ENCODE measurements around the gene ADAMTS2. TPM values are rescaled to one million over a fixed set of nuclear protein-coding genes. Genes with fewer than 3 reads are reported as not detected.
A peak's percentile ranks its signal among the peaks of the same experiment; 100 is the strongest.

The ADAMTS2 gene
- total and polyA plus RNA-seq, 5 donors from 2014 or later, result 0.03 TPM; not detected in 4

DNA sequence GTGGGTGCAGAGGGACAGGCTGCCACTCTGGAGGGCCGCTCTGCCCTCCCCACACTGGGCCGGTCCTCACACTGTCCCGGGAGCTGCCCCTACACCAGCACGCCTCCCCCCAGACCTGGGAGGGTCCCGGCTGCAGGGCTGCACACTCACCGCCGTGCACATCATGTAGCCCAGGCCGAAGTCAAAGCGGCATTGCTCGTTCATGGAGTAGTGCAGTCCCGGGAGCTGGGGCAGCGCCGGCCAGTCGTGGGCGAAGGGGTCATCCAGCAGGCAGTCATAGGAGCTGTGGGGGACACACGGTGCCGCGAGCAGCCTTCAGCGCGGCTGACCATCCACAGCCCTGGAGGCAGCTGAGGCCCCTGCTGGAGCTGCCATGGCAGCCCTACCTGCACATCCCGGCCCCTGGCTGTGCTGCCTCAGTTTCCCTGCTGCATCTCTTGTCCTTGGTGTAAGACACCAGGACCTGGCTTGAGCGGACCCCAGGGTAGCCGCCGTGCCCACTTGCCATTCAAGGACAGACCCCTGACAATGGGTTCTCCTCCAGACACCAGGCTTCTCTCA is 191.8 kb downstream of the ADAMTS2 start:
- Histone ChIP-seq H3K27me3 (ENCODE audit: control insufficient read depth, insufficient read depth, low read length) (no peaks in the 10 kb centered on the region), H3K4me3 (ENCODE audit: low read depth, low read length) (no peak overlapping the region), H3K9me3 (ENCODE audit: control insufficient read depth in 2 of 2, low read length in 2 of 2) (no peaks in the 10 kb centered on the region), H3K27ac (ENCODE audit: insufficient read depth, low read length, poor library complexity, severe bottlenecking) (no peak overlapping the region), H3K36me3 (ENCODE audit: control insufficient read depth, insufficient read depth, low read length) (no peaks in the 10 kb centered on the region), H3K4me1 (ENCODE audit: control insufficient read depth, insufficient read depth, low read length, poor library complexity, severe bottlenecking) (no peaks in the 10 kb centered on the region)
- no peak for ATAC-seq (ENCODE audit: low read depth in 2 of 2)
- Mint-ChIP-seq H3K36me3 (no peaks in the 10 kb centered on the region), H3K27me3 (no peaks in the 10 kb centered on the region), H3K4me3 (no peak overlapping the region), H3K27ac (no peak overlapping the region), H3K4me1 (peaks cover 0 to 2% (median 0%) of the 10 kb centered on the region in 4 donors), H3K9me3 (no peaks in the 10 kb centered on the region)
- no peak for DNase-seq

GRCh38 chr5:179152941-179153340 is 192.3 kb downstream of the ADAMTS2 start:
- Histone ChIP-seq H3K4me1 (ENCODE audit: control insufficient read depth, insufficient read depth, low read length, poor library complexity, severe bottlenecking) (no peaks in the 10 kb centered on the region), H3K36me3 (ENCODE audit: control insufficient read depth, insufficient read depth, low read length) (no peaks in the 10 kb centered on the region), H3K4me3 (ENCODE audit: low read depth, low read length) (no peak overlapping the region), H3K27me3 (ENCODE audit: control insufficient read depth, insufficient read depth, low read length) (no peaks in the 10 kb centered on the region), H3K27ac (ENCODE audit: insufficient read depth, low read length, poor library complexity, severe bottlenecking) (no peak overlapping the region), H3K9me3 (ENCODE audit: control insufficient read depth in 2 of 2, low read length in 2 of 2) (no peaks in the 10 kb centered on the region)
- Mint-ChIP-seq H3K27me3 (no peaks in the 10 kb centered on the region), H3K9me3 (no peaks in the 10 kb centered on the region), H3K4me1 (peaks cover 0 to 2% (median 0%) of the 10 kb centered on the region in 4 donors), H3K36me3 (no peaks in the 10 kb centered on the region), H3K27ac (no peak overlapping the region), H3K4me3 (peak overlapping the region in 1 of 4 donors; percentile 43)
- ATAC-seq (ENCODE audit: low read depth in 2 of 2) (no peak), DNase-seq (no peak)

GRCh38 chr5:179152144-179152895 is 192.9 kb downstream of the ADAMTS2 start:
- Mint-ChIP-seq H3K36me3 (no peaks in the 10 kb centered on the region), H3K4me1 (peaks cover 0 to 3% (median 2%) of the 10 kb centered on the region in 4 donors), H3K27ac (no peak overlapping the region), H3K9me3 (no peaks in the 10 kb centered on the region), H3K27me3 (no peaks in the 10 kb centered on the region), H3K4me3 (no peak overlapping the region)
- ATAC-seq (ENCODE audit: low read depth in 2 of 2) (no peak), DNase-seq (no peak)
- Histone ChIP-seq H3K4me3 (ENCODE audit: low read depth, low read length) (no peak overlapping the region), H3K4me1 (ENCODE audit: control insufficient read depth, insufficient read depth, low read length, poor library complexity, severe bottlenecking) (no peaks in the 10 kb centered on the region), H3K27ac (ENCODE audit: insufficient read depth, low read length, poor library complexity, severe bottlenecking) (no peak overlapping the region), H3K36me3 (ENCODE audit: control insufficient read depth, insufficient read depth, low read length) (no peaks in the 10 kb centered on the region), H3K27me3 (ENCODE audit: control insufficient read depth, insufficient read depth, low read length) (no peaks in the 10 kb centered on the region), H3K9me3 (ENCODE audit: control insufficient read depth in 2 of 2, low read length in 2 of 2) (no peaks in the 10 kb centered on the region)

DNA sequence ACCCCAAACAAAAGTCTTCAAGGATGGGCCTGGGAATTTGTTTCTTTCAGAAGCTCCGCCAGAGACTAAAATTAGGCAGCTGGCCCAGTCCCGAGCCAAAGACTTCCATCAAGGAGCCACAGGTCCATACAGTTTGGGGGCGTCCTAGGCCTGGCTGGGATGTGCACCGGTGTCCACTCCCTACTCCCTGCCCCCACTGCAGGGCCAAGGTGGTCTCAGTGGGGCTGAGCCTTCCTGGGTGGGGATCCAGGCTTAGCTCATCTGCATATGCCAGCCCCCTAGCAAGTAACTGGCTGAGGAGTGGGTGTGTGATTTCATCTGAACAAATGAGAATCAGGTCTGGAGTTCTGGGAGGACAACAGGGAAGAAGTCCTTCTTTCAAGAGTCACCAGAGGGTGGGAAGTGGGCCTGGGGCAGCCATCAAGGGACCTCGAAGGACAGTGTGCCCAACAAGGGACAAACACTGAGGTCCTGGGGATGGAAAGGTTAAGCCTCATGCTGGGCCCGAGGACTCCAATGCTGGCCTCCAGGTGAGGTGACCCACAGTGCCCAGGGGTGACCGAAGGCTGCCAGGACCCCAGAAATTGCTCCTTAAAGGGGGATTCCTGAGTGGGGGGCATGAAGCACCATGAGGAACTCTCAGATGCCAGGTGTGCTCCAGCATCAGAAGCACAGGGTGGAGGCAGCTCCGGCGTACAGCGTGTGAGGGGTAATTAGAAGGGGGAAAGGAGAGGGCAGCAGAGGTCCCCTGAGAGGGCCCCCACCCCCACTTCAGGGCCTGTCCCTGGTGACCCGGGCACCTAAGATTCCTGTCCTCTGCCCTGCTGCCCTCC is 193.8 kb downstream of the ADAMTS2 start:
- H3K27me3 ChIP-seq (ENCODE audit: control insufficient read depth, insufficient read depth, low read length), result no peaks in the 10 kb centered on the region
- no peaks in the 10 kb centered on the region for H3K9me3 ChIP-seq (ENCODE audit: control insufficient read depth in 2 of 2, low read length in 2 of 2)
- ATAC-seq (ENCODE audit: low read depth in 2 of 2), result no peak
- H3K36me3 ChIP-seq (ENCODE audit: control insufficient read depth, insufficient read depth, low read length), result no peaks in the 10 kb centered on the region
- no peak overlapping the region for H3K4me3 ChIP-seq (ENCODE audit: low read depth, low read length)
- H3K27ac ChIP-seq (ENCODE audit: insufficient read depth, low read length, poor library complexity, severe bottlenecking), result no peak overlapping the region
- DNase-seq, result no peak
- H3K27me3 Mint-ChIP-seq, result no peaks in the 10 kb centered on the region
- H3K9me3 Mint-ChIP-seq, result no peaks in the 10 kb centered on the region
- H3K4me3 Mint-ChIP-seq, result no peak overlapping the region
- no peaks in the 10 kb centered on the region for H3K4me1 ChIP-seq (ENCODE audit: control insufficient read depth, insufficient read depth, low read length, poor library complexity, severe bottlenecking)
- no peaks in the 10 kb centered on the region for H3K36me3 Mint-ChIP-seq
- H3K27ac Mint-ChIP-seq, result no peak overlapping the region
- peaks cover 0 to 5% (median 3%) of the 10 kb centered on the region in 4 donors for H3K4me1 Mint-ChIP-seq

GRCh38 chr5:179150011-179150410 is 195.2 kb downstream of the ADAMTS2 start:
- Mint-ChIP-seq H3K9me3 (peaks cover 0 to 2% (median 0%) of the 10 kb centered on the region in 7 donors), H3K4me3 (no peak overlapping the region), H3K27ac (no peak overlapping the region), H3K4me1 (peaks cover 0 to 12% (median 6%) of the 10 kb centered on the region in 4 donors), H3K27me3 (no peaks in the 10 kb centered on the region), H3K36me3 (no peaks in the 10 kb centered on the region)
- Histone ChIP-seq H3K4me1 (ENCODE audit: control insufficient read depth, insufficient read depth, low read length, poor library complexity, severe bottlenecking) (no peaks in the 10 kb centered on the region), H3K9me3 (ENCODE audit: control insufficient read depth in 2 of 2, low read length in 2 of 2) (no peaks in the 10 kb centered on the region), H3K27me3 (ENCODE audit: control insufficient read depth, insufficient read depth, low read length) (no peaks in the 10 kb centered on the region), H3K27ac (ENCODE audit: insufficient read depth, low read length, poor library complexity, severe bottlenecking) (no peak overlapping the region), H3K4me3 (ENCODE audit: low read depth, low read length) (no peak overlapping the region), H3K36me3 (ENCODE audit: control insufficient read depth, insufficient read depth, low read length) (no peaks in the 10 kb centered on the region)
- no peak for DNase-seq
- no peak for ATAC-seq (ENCODE audit: low read depth in 2 of 2)

DNA sequence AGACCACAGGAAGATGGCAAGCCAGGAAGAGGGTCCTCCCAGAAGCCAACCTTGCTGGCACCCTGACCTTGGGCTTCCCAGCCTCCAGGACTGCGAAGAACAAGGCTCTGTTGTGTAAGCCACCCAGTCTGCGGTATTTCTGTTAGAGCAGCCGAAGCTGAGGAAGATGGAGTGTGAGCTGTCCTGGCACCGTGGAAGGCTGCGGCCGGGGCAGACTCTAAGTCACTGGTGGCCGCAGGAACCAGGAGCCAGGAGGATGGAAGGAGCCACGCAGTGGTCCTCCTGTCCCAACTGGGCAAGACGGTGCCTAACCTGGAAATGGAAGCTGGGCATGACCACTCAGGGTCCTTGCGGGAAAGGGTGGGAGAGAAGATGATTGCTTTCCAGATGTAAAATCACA is 196.0 kb downstream of the ADAMTS2 start:
- ATAC-seq (ENCODE audit: low read depth in 2 of 2) (no peak), DNase-seq (no peak)
- no peaks in the 10 kb centered on the region for H3K4me1 ChIP-seq (ENCODE audit: control insufficient read depth, insufficient read depth, low read length, poor library complexity, severe bottlenecking)
- Mint-ChIP-seq H3K9me3 (peaks cover 0 to 2% (median 0%) of the 10 kb centered on the region in 7 donors), H3K27me3 (no peaks in the 10 kb centered on the region), H3K4me3 (no peak overlapping the region), H3K36me3 (no peaks in the 10 kb centered on the region), H3K4me1 (peaks cover 0 to 12% (median 6%) of the 10 kb centered on the region in 4 donors), H3K27ac (no peak overlapping the region)
- no peak overlapping the region for H3K27ac ChIP-seq (ENCODE audit: insufficient read depth, low read length, poor library complexity, severe bottlenecking)
- no peak overlapping the region for H3K4me3 ChIP-seq (ENCODE audit: low read depth, low read length)
- H3K9me3 ChIP-seq (ENCODE audit: control insufficient read depth in 2 of 2, low read length in 2 of 2), result no peaks in the 10 kb centered on the region
- no peaks in the 10 kb centered on the region for H3K27me3 ChIP-seq (ENCODE audit: control insufficient read depth, insufficient read depth, low read length)
- no peaks in the 10 kb centered on the region for H3K36me3 ChIP-seq (ENCODE audit: control insufficient read depth, insufficient read depth, low read length)

DNA sequence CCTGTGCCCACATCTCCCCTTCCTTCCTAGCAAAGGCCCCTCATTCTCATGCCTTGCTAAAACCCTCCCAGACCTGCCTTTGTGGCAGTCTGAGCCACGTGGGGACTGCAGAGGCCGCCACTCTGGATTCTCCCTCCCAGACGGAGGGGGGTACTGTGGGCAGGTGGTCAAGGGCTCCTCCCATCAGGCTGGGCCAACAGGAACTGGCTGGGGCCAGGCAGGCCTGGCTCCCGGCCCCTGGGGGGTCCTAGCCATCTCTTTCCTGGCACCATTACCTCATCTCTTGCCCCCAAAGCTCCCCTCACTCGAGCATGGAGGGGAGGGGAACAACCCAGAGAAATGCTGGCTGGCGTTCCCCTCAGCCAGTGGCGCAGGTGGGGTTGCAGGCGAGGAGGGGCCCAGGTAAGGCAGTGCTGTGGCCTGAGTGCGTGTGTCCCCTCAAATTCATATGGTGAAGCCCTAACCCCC is 196.5 kb downstream of the ADAMTS2 start:
- Histone ChIP-seq H3K27ac (ENCODE audit: insufficient read depth, low read length, poor library complexity, severe bottlenecking) (no peak overlapping the region), H3K36me3 (ENCODE audit: control insufficient read depth, insufficient read depth, low read length) (no peaks in the 10 kb centered on the region), H3K4me3 (ENCODE audit: low read depth, low read length) (no peak overlapping the region), H3K27me3 (ENCODE audit: control insufficient read depth, insufficient read depth, low read length) (no peaks in the 10 kb centered on the region), H3K4me1 (ENCODE audit: control insufficient read depth, insufficient read depth, low read length, poor library complexity, severe bottlenecking) (no peaks in the 10 kb centered on the region), H3K9me3 (ENCODE audit: control insufficient read depth in 2 of 2, low read length in 2 of 2) (no peaks in the 10 kb centered on the region)
- H3K4me3 Mint-ChIP-seq, result no peak overlapping the region
- no peaks in the 10 kb centered on the region for H3K27me3 Mint-ChIP-seq
- no peaks in the 10 kb centered on the region for H3K36me3 Mint-ChIP-seq
- H3K27ac Mint-ChIP-seq, result no peak overlapping the region
- H3K9me3 Mint-ChIP-seq, result peaks cover 0 to 2% (median 0%) of the 10 kb centered on the region in 7 donors
- peaks cover 0 to 12% (median 6%) of the 10 kb centered on the region in 4 donors for H3K4me1 Mint-ChIP-seq
- ATAC-seq (ENCODE audit: low read depth in 2 of 2) (no peak), DNase-seq (no peak)

Data from CD4-positive, CD25-positive, alpha-beta regulatory T cell (primary cell).